Measurements from ENCODE around the gene ATM.

Gene ATM

DNA sequence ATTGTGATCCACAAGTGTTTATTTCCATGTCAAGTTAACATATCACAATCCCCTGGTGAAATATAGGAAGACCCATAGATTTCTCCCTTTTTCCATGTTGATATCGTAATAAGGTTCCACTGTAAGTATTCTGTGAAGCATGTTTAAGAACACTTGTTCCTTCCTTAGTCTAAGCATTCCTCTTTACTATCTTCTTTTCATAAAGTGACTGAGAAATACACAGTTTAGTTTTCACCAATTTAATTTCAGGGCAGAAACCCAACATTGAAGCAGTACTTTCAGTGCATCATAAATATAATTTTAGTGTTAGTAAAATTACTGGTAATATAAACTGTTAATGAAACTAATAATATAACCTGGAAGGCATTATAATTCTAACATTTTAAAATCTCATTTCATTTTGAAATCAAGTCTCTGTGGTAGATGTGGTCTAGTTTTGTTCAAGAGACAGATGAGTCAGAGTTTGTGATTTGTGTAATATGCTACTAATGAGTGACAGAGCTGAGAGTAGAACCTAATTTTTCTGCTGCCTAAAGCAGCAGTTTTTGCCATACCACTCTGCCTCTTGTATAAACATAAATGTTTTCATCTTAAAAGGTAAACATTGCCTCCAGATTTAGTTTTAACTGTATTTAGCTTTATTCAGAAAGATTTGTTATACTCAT is 79.4 kb downstream of the ATM start:
- Mint-ChIP-seq H3K4me3 (peak overlapping the region; percentile 15), H3K9me3 (no peaks in the 10 kb centered on the region), H3K4me1 (peaks cover 51% of the 10 kb centered on the region), H3K27ac (peak overlapping the region; percentile 49), H3K36me3 (peaks cover 22% of the 10 kb centered on the region), H3K27me3 (no peaks in the 10 kb centered on the region)

- Mint-ChIP-seq H3K4me1 (peaks cover 50% of the 10 kb centered on the region), H3K9me3 (no peaks in the 10 kb centered on the region), H3K27ac (peak overlapping the region; percentile 60), H3K36me3 (peaks cover 10% of the 10 kb centered on the region), H3K27me3 (no peaks in the 10 kb centered on the region), H3K4me3 (no peak overlapping the region)
Measured at GRCh38 chr11:108307751-108308150, 84.9 kb downstream of the ATM start.

- Mint-ChIP-seq H3K4me3 (no peak overlapping the region), H3K27me3 (no peaks in the 10 kb centered on the region), H3K36me3 (peaks cover 20% of the 10 kb centered on the region), H3K27ac (peak overlapping the region; percentile 95), H3K9me3 (no peaks in the 10 kb centered on the region), H3K4me1 (peaks cover 35% of the 10 kb centered on the region)
Measured at GRCh38 chr11:108313444-108313843, 90.6 kb downstream of the ATM start.

GRCh38 chr11:108316061-108316460 is 93.2 kb downstream of the ATM start:
- Mint-ChIP-seq H3K4me1 (peaks cover 25% of the 10 kb centered on the region), H3K27me3 (no peaks in the 10 kb centered on the region), H3K36me3 (peaks cover 24% of the 10 kb centered on the region)

GRCh38 chr11:108319541-108320145 is 96.8 kb downstream of the ATM start:
- H3K9me3 Mint-ChIP-seq = no peaks in the 10 kb centered on the region
- H3K27me3 Mint-ChIP-seq = no peaks in the 10 kb centered on the region
- H3K4me3 Mint-ChIP-seq = peak overlapping the region; percentile 33
- H3K36me3 Mint-ChIP-seq = peaks cover 22% of the 10 kb centered on the region
- H3K27ac Mint-ChIP-seq = peak overlapping the region; percentile 98
- peaks cover 14% of the 10 kb centered on the region for H3K4me1 Mint-ChIP-seq

More at GRCh38 chr11:108316061-108316460, 93.2 kb downstream of the ATM start:
- H3K9me3 Mint-ChIP-seq = no peaks in the 10 kb centered on the region
- no peak overlapping the region for H3K4me3 Mint-ChIP-seq
- peak overlapping the region; percentile 6 for H3K27ac Mint-ChIP-seq

GRCh38 chr11:108322666-108323065 is 99.8 kb downstream of the ATM start:
- Mint-ChIP-seq H3K27me3 (no peaks in the 10 kb centered on the region), H3K36me3 (peaks cover 18% of the 10 kb centered on the region), H3K27ac (peak overlapping the region; percentile 65), H3K4me1 (peaks cover 22% of the 10 kb centered on the region), H3K4me3 (no peak overlapping the region), H3K9me3 (no peaks in the 10 kb centered on the region)

DNA sequence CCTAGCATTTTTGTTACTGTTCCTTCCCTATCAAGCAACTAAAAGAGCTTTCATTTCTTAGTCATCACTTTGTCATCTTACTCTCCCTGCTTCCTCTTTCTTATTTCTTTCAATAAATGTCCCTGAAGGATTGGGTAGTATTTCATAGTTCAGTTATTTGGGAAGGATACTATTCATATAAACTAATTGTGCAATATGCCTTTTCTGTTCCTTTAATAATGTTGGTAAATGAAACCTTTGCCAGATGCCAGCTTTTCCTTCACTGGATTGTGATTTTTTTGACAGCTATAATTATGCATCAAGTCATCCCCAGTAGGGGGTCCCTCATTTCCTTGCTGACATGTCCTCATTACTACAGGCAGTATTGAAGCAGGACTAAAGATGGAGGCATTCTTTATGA is 101.7 kb downstream of the ATM start:
- Mint-ChIP-seq H3K27me3 (no peaks in the 10 kb centered on the region), H3K4me3 (no peak overlapping the region), H3K36me3 (peaks cover 17% of the 10 kb centered on the region), H3K9me3 (no peaks in the 10 kb centered on the region), H3K4me1 (peaks cover 18% of the 10 kb centered on the region), H3K27ac (peak overlapping the region; percentile 52)

DNA sequence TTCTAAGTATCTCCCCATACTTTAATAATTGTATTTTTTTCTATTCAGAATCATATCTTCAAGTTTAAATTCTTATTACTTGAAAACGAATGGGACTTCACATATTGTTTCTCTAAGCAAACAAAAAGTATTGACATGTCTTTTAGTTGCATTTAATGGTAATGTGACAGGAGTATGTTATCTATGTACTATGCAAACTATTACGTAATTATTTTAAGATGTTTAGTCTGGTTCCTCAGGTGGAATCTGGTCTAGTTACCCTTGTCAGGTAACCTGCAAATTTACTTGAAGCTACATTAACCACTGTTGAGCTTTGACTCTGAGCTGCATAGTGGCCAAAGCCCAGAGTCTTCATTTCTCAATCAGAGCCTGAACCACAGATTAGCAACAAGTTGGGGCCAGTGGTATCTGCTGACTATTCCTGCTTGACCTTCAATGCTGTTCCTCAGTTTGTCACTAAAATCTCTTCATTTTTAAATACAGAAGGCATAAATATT is 110.6 kb downstream of the ATM start:
- H3K27ac Mint-ChIP-seq = no peak overlapping the region
- H3K9me3 Mint-ChIP-seq = no peaks in the 10 kb centered on the region
- no peak overlapping the region for H3K4me3 Mint-ChIP-seq
- H3K4me1 Mint-ChIP-seq = peaks cover 22% of the 10 kb centered on the region
- no peaks in the 10 kb centered on the region for H3K27me3 Mint-ChIP-seq
- H3K36me3 Mint-ChIP-seq = peaks cover 18% of the 10 kb centered on the region

DNA sequence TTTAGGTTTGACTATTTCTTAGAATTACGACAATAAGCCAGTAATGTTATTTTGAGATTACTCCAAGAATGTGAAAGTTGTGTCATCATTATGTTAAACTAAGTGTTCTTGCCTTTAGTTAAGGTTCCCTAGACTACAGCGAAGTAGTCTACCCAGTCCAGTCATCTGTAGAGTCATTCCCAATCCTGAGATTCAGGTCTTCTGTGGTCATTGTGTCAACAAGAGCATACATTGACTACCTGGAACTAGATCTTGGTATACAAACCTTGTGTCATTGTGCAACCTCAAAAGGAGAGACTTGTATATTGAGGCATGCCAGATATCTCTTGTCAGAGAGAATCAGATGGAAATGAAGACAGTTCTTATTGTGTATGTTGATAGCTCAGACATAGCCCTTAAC is 115.9 kb downstream of the ATM start:
- peaks cover 39% of the 10 kb centered on the region for H3K4me1 Mint-ChIP-seq
- no peaks in the 10 kb centered on the region for H3K27me3 Mint-ChIP-seq
- H3K27ac Mint-ChIP-seq = peak overlapping the region; percentile 68
- H3K4me3 Mint-ChIP-seq = no peak overlapping the region
- no peaks in the 10 kb centered on the region for H3K9me3 Mint-ChIP-seq
- peaks cover 13% of the 10 kb centered on the region for H3K36me3 Mint-ChIP-seq

DNA sequence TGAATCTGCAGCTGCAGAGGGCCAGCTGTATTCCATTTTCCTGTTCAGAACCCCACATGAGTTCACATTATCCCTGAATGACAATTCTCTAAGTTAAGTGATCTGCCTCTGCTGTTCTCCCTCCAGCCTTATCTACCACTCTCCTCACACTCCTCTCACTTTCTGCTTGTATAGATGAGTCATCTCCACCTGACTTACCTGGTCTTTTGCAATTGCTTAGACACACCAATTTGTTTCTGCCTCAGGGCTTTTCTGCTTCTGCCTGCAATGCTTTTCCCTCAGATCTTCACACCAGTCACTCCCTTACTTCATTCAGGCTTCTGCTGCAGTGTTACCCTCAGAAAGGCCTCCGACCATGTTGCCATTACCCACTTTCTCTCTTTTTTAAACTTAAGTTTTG is 118.1 kb downstream of the ATM start:
- H3K36me3 Mint-ChIP-seq = peaks cover 10% of the 10 kb centered on the region
- H3K27me3 Mint-ChIP-seq = no peaks in the 10 kb centered on the region
- no peak overlapping the region for H3K4me3 Mint-ChIP-seq
- H3K27ac Mint-ChIP-seq = peak overlapping the region; percentile 61
- H3K4me1 Mint-ChIP-seq = peaks cover 59% of the 10 kb centered on the region
- H3K9me3 Mint-ChIP-seq = no peaks in the 10 kb centered on the region

DNA sequence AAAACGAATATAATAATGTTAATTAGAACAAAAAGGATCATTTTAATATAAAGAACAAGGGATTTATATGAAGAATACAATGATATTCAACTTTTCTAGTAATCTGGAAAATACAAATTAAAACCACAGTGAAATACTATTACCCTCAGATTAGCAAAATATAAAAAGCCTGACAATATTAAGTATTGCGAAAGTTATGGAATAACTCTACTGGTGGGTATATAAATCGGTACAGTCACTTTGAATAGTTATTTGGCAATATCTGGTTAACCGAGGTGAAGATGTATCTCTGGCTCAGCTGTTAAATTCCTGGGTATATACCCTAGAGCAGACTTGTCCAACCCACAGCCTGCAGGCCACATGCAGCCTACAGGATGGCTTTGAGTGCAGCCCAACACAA is 118.8 kb downstream of the ATM start:
- Mint-ChIP-seq H3K27me3 (no peaks in the 10 kb centered on the region), H3K36me3 (peaks cover 13% of the 10 kb centered on the region), H3K4me1 (peaks cover 64% of the 10 kb centered on the region), H3K9me3 (no peaks in the 10 kb centered on the region), H3K4me3 (no peak overlapping the region), H3K27ac (no peak overlapping the region)

- Mint-ChIP-seq H3K27me3 (no peaks in the 10 kb centered on the region), H3K4me3 (no peak overlapping the region), H3K4me1 (peaks cover 65% of the 10 kb centered on the region), H3K9me3 (no peaks in the 10 kb centered on the region), H3K27ac (peak overlapping the region; percentile 46), H3K36me3 (peaks cover 17% of the 10 kb centered on the region)
Measured at GRCh38 chr11:108343714-108344113, 120.8 kb downstream of the ATM start.

GRCh38 chr11:108345767-108346166 is 122.9 kb downstream of the ATM start:
- H3K9me3 Mint-ChIP-seq = no peaks in the 10 kb centered on the region
- peaks cover 63% of the 10 kb centered on the region for H3K4me1 Mint-ChIP-seq
- H3K4me3 Mint-ChIP-seq = no peak overlapping the region
- peak overlapping the region; percentile 85 for H3K27ac Mint-ChIP-seq
- H3K36me3 Mint-ChIP-seq = peaks cover 28% of the 10 kb centered on the region
- H3K27me3 Mint-ChIP-seq = no peaks in the 10 kb centered on the region

DNA sequence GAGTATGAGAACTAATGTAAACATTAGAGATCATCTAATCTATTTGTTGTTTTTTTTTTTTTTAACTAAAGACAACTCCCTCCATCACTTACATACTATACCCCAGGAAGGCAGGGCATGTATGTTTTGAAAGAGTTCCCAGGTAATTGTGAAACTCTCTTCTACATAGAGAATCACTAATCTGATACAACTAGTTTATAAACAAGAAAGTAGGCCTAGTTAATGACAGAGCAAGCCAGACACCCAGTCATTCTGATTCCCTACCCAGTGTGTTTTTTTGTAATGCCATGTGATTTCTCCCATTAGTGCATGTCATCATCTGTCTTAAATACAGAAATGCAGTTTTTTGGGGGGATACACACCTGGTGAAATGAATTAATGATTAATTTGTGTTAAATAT is 123.6 kb downstream of the ATM start:
- no peak overlapping the region for H3K4me3 Mint-ChIP-seq
- H3K27me3 Mint-ChIP-seq = no peaks in the 10 kb centered on the region
- peak overlapping the region; percentile 82 for H3K27ac Mint-ChIP-seq
- H3K9me3 Mint-ChIP-seq = no peaks in the 10 kb centered on the region
- peaks cover 28% of the 10 kb centered on the region for H3K36me3 Mint-ChIP-seq
- H3K4me1 Mint-ChIP-seq = peaks cover 56% of the 10 kb centered on the region

GRCh38 chr11:108351468-108351867 is 128.6 kb downstream of the ATM start:
- H3K36me3 Mint-ChIP-seq = peaks cover 39% of the 10 kb centered on the region
- no peaks in the 10 kb centered on the region for H3K27me3 Mint-ChIP-seq
- no peaks in the 10 kb centered on the region for H3K9me3 Mint-ChIP-seq
- no peak overlapping the region for H3K4me3 Mint-ChIP-seq
- H3K27ac Mint-ChIP-seq = peak overlapping the region; percentile 55
- peaks cover 19% of the 10 kb centered on the region for H3K4me1 Mint-ChIP-seq

DNA sequence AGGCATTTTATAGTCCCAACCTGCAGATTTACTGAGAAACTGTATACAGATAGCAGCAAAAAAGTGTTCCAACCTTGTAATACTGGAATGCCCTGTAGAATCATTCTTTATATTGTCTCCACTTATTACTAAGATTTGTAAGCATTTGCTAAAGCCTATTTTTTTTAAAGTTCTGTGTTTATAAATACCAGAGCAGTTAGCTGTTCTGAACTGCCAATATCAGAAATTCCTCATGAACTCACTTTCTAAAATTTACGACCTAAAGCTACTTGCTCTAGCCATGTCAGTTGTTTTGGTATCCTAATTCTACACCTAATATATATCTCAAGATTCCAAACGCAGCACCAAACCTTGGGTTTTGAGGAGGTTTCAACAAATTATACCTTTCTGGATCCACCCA is 141.3 kb downstream of the ATM start:
- Mint-ChIP-seq H3K36me3 (peaks cover 30% of the 10 kb centered on the region), H3K4me1 (peaks cover 2% of the 10 kb centered on the region), H3K9me3 (peaks cover 5% of the 10 kb centered on the region), H3K4me3 (no peak overlapping the region), H3K27ac (no peak overlapping the region), H3K27me3 (no peaks in the 10 kb centered on the region)

Data from activated naive CD4-positive, alpha-beta T cell treated with anti-CD3 and anti-CD28 coated beads, Interleukin-2, amount 50 U/mL, for 24 hours (primary cell).